ENCODE data around the gene ZBED5.

The ZBED5 gene

DNA sequence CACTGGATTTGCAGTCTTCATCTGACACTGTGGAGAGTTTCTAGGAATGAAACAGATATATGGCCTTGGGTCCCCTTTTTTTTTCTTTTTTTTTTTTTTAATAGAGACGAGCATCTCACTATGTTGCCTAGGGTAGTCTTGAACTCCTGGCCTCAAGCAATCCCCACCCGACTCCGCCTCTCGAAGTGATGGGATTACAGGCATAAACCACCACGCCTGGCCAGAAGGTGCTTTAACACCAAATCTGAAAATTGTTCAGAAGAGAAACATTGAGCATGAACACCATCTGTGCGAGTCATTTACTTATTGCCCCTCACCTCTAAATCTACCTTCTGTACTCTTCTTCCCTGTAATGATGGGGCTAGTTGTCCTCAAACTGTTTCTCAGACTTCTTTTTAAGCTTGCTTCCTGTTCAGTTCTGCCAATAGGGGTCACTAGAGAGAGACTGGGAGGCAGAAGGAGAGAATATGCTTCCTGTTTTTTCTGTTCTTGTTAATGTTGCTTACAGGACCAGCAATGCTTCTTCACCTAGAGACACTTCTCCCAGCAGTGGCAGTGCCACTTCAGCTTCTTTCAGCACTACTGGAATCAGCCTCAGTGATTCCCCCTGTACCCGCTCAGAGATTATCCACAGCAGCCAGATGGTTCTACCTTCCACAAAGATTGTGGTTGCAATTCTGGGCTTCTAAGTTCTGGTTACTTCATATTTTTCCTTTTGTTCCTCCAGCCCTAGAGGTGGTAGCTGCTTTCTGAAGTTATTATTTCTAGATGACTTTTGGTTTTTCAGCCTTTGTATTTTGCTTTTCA is 20.8 kb upstream of the ZBED5 start:
- peak; percentile 68 for DNase-seq

DNA sequence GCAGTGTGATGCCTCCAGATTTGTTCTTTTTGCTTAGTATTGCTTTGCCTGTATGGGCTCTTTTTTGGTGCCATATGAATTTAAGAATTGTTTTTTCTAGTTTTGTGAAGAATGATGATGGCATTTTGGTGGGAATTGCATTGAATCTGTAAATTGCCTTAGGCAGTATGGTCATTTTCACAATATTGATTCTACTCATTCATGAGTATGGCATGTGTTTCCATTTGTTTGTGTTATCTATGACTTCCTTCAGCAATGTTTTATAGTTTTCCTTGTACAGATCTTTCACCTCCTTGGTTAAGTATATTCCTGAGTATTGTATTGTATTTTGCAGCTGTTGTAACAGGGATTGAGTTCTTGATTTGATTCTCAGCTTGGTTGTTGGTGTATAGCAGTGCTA is 18.3 kb upstream of the ZBED5 start:
- no peak for DNase-seq

DNA sequence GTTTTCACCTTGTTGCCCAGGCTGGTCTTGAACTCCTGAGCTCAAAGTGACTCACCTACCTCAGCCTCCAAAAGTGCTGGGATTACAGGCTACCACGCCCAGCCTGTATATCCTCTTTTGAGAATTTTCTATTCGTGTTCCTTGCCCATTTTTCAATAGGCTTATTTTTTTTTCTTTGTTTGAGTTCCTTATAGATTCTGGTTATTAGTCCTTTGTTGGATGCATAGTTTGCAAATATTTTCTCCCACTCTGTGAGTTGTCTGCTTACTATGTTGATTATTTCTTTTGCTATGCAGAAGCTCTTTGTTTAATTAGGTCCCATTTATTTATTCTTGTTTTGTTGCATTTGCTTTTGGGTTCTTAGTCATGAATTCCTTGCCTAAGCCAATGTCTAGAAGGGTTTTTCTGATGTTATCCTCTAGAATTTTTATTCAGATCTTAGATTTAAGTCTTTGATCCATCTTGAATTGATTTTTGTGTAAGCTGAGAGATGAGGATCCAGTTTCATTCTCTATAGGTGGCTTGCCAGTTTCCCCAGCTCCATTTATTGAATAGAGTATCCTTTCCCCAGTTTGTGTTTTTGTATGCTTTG is 17.7 kb upstream of the ZBED5 start:
- DNase-seq: no peak

DNA sequence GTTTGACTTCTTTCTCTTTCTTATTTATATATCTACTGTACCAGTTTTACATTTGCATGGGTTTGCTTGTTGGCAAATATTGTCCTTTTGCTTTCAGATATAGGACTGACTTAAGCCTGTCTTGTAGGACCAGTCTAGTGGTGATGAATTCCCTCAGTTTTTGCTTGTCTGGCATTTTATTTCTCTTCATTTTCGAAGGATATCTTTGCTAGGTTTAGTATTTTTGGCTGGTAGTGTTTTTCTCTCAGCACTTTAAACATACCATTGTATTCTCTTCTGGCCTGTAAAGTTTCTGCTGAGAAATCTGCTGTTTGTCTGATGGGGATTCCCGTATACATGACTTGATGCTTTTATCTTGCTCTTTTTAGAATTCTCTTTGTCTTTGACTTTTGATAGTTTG is 14.2 kb upstream of the ZBED5 start:
- no peak for DNase-seq

DNA sequence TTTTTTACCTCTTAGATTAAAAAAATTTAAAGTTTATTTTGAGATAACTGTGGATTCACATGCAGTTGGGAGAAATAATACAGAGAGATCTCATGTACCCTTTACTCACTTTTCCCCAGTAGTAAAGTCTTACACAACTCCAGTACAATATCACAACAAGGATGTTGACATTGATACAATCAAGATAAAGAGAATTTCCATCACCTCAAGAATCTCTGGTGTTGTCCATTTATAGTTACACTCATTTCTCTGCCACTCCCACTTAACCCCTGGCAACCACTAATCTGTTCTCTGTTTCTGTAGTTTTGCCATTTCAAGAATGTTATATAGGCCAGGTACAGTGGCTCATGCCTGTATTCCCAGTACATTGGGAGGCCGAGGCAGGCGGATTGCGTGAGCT is 10.5 kb upstream of the ZBED5 start:
- no peak for DNase-seq

DNA sequence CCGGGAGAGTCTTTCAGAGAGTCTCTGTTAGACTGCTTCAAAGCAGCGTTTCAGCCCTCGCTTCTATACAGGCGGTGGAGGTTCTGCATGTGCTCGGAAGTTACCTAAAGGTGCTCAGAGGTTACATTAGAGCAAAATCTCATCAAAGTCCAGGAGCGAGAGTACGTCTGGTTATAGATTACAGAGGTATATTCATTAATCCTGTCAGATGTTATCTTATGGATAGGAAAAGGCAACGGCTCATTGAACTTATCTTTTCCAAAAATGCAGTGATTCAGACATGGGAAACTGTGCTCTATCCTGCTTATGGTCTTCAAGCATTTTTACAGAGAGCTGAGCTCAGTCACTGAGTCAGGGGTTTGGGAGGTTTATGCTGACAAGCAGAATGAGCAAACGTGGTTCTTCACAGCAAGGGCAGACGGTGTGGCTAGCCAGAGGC is 9.1 kb upstream of the ZBED5 start:
- DNase-seq: peak; percentile 74

DNA sequence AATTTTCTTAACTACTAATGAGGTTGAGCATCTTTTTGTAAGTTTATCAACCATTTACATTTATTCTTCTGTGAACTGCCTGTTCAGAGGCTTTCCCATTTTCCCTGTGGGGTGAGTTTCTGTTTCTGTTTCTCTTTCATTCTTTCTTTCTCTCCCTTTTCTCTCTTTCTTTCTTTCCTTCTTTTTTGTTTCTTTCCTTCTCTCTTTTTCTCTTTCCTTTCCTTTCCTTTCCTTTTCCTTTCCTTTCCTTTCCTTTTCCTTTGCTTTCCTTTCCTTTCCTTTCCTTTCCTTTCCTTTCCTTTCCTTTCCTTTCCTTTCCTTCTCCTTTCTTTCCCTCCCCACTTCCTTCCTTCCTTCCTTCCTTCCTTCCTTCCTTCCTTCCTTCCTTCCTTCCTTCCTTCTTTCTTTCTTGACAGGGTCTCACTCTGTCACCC is 8.0 kb upstream of the ZBED5 start:
- DNase-seq: no peak

DNA sequence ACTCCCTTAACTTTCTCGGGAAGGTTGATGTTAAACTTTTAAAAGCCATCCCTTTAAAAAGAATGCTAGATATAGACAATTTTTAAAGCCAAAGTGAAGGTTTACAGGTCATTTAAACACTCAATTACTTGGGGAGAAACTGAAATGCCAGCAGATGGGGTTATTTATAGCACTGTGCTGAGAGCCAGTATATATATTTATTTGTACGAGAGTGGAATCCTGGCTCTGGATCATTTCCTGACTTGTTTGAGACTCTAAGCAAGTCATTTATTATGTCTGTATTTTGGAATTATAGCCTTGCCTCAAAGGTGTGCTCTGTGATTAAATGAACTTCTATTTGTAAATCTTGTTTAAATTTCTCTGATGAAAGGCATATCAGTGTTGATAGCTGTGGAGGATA is 6.8 kb upstream of the ZBED5 start:
- DNase-seq: no peak

DNA sequence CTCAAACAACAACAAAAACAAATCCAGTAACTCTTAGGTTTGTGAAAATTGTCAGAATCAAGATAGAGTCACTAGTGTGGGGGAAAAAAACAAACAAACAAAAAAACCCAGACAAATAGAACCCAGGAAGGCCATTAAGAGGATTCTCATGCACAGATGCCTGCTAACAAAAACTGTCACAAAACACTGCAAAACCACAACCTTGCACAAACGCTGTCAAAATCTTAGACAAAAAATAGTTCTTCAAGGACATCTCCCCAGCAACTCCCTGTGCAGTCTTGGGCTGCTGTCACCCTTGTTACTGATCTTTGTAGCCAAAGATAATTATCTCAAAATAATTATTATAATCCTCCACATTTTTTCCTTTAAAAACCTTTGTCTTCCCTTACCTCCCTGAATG is 4.6 kb upstream of the ZBED5 start:
- no peak for DNase-seq

DNA sequence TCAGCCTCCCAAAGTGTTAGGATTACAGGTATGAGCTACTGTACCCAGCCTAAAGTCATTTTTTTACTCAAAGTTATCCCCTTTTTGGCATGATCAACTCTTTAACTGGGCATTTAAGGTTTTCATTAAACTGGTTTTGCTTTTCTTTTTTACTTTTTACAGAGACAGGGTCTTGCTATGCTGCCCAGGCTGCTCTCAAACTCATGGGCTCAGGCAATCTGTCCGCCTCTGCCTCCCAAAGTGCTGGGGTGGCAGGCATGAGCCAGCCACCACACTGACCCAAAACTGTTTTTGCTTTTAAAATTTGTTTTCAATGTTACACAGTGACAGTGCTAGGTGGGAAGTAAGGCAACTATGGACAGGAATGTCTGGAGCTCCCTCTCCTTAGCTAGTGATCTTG is 3.9 kb upstream of the ZBED5 start:
- DNase-seq: no peak

DNA sequence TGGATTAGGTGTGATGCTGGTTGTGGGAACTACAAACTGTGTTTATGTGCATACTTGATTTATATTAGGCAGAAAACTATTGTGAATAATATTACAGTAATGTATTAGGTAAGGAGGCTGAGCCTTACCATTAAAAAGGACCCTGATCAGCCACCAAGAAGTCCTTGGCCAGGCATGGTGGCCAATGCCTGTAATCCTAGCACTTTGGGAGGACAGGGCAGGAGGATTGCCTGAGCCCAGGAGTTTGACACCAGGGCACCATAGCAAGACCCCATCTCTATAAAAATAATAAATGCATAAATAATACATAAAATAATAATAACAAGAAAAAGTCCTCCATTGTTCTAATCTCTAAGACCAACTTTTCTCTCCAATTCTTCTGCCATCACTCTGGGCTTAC is 3.2 kb upstream of the ZBED5 start:
- DNase-seq: no peak

DNA sequence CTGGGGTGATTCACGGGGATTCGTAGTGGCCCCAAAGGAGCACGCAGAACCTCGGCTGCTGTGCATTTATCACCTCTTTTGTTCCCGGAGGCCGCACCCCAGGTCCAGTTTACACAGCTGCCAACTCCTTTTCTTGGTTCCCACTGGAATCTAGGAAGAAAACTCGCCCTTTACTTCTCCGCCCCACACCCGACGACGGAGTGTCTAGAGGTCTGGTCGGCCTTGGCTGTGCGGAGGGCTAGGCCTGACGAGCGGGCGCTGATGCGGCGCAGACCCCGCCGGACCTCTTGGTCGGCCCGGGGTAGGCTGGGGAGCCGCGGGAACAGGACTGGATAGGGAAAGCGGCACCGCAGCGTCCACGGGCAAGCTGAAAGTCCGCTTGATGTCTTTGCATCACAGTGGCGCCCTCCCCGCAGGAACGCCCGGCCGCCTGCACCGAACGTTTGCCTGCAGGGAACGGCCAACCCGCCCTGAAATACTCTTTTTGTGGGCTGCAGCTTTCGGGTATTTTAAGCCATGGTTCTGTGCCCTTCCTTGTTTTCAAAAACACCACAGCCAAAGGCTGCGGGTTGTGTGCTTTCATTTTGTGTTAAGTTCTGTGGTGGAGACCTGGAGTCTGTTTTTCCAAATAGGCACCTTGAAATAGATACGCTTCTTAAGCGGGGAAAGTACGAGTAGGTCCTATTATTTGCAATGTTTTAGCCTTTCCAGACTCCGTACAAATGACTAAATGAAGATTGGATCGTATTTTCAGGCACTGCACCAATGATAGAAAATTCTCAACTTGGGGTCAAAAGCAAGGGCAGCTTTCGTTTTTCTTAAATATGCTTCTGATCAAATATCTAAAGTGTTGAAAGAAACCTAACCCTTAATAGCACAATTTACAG is 829 bp upstream of the ZBED5 start:
- no peak for DNase-seq

DNA sequence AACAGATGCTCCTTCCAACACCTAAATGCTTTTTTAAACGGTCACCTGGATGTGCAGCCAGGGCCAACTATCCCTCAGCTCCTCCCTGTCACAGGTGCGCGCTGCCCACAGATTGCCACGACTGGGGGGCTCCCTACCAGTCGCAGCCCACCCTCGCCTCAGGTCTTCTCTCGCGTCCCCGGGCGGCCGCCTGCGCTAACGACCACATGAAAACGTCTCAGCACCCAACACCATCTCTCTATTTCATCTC is 469 bp downstream of the ZBED5 start:
- DNase-seq: no peak

DNA sequence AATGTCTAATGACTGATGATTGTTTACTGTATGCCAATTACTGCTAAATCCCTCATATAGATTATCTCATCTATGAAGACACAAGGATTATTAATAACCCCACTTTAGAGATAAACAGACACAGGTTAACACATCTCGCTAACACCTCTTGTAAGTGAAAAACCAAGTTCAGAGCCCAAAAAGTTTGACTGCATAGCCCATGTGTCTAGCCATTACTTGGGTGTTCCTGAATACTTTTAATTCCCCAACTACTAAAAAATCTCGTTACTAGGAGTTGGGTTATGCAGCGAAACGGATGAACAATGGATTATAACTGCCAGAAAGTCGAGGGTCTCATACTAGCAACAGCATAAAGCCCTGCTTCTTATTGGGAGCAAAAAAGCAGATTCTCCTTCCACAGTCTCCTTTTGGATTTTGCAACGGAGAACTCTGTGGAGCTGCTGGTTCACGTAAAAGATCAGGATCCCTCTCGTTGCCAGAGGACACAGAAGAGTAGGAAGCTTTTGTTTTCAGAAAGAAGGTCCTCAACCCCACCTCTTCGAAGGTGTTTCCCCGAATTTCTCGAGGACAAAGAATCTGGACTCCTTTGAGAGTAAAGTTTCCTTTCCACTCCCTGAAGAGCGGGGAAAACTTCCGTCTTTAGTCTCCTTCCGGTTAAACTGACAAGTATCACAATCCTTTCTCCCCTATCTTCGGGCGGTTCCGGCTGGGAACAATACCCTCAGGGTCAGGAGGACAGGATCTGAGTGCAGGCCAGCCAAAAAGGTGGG is 979 bp downstream of the ZBED5 start:
- DNase-seq: peak; percentile 31

DNA sequence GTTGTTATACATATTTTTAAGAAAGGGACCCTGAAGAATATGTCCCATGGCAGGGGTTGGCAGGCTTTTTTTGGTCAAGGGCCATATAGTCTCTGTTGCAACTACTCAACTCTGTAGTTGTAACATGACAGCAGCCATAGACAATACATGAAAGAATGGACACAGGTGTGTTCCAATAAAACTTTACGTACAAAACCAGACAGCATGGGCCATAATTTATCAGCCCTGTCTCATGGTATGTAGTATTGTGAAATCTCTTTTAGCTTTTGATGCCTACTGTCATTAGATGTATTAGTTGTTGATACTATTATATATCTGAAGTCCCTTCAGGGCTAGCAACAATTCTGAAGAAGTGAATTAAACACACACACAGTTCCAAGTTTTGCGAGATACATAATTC is 2.6 kb downstream of the ZBED5 start:
- DNase-seq: no peak

DNA sequence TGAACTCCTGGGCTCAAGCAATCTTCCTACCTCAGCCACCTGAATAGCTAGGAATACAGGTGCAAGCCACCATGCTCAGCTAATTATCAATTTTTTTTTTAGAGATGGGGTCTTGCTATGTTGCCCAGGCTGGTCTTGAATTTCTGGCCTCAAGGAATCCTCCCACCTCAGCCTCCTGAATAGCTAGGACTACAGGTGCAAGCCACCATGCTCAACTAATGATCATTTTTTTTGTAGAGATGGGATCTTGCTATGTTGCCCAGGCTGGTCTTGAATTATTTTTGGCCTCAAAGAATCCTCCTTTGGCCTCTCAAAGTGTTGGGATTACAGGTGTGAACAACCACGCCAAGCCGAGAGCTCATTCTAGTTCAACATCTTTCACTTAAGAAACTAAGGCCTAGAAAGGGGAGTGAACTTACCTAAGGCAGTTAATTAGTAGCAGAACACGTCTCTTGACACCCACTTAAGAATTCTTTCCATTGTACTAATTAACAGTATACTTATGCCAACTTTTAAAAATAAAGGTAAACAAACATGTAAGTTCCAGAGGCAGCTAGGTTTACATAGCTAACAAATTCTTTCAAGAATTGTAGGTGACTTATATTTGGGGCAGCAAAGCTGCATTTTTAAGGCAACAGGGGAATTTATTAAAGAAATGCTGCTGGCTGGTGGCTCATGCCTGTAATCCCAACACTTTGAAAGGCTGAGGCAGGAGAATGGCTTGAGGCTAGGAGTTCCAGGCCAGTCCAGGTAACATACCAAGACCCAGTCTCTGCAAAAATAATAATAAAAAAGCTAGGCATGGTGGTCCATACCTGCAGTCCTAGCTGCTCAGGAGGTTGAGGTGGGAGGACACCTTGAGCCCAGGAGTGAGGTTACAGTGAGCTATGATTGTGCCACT is 9.6 kb downstream of the ZBED5 start:
- DNase-seq: no peak

DNA sequence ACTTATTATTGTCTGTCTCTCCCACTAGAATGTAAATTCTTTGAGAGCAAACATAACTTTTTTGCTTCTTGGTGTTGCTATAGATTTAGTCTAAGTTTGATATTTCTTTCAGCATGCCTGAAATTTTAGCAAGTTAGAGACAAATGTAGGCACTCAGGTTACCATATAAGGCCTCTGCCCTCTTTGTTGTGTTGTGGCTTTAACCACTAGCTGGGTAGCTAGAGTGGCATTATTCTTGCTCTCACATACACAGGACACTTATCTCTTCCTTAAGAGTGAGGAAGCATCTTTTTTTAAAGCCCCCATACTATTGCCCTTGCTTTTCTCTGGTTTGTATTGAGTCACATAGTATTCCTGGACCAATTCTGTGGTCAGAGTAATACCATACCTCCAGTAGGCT is 11.2 kb downstream of the ZBED5 start:
- no peak for DNase-seq

DNA sequence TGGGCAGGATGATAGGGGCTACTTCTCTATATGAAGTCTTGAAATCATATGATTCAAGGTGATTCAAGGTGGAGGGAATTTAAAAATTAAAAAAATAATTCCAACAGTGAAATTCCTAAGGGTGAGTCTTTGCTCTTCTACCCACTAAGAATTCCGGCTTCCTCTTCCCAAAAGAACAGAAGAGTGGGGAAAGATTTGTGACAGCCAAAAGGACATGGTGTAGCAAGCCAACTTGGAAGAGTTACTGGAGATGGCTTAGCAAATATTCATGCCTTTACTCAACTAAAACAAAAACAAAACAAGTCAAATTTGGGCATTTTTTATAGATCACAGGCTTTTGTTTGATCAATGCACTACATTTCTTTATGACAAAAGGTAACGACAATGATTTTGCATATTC is 12.3 kb downstream of the ZBED5 start:
- DNase-seq: no peak

DNA sequence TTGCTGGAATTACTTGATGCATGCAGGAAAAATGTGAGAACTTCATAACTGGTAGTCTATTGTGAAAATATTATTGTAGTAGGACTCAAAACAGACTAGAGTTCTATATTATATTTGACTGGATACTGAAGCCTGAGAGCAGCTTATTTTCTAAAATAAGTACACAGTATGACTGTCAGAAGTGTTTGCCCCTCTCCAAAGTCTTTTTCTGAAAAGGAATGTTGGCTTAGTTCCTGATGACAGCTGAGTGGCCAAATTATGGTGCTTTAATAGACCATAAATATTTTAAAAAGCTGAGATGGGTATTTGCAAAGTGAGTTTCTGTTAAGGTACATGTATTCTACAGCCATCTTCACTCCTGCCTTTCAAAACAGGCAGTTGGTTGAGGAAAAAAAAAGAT is 13.1 kb downstream of the ZBED5 start:
- peak; percentile 13 for DNase-seq

DNA sequence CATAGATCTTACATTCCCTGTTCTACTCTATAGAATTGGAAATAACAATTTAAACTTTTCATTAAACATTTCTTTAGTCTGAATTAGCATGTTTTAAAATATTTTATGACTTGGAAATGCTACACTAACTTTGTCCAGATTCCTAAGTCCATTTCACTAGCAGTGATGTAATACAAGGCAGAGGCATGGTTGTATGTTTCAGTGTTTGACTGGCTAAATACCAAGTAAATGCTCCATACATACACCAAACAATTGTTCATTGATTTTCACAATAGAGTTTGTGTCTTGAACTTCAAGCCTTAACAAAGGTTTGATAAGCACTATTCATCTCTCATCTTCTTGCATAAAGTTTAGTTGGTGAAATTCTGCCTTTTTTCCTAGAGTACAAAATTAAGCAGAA is 13.5 kb downstream of the ZBED5 start:
- DNase-seq: peak; percentile 18

DNA sequence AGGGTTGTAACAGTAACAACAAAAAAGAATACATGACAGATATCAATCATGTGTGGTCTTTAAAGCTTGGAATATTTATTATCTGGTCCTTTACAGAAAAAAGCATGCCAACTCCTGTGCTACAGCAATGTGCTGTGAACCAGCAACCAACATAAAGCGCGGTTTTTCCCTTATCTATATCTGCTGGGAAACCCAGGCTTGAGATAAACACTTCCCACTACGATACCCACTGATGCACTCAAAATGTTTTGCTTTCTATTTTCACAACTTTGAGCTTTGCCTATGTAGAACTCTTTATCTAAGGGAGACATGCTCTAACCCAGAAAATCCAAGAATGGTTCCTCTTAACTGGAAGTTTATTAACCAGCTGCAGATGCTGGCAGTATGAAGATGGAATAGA is 19.0 kb downstream of the ZBED5 start:
- no peak for DNase-seq

DNA sequence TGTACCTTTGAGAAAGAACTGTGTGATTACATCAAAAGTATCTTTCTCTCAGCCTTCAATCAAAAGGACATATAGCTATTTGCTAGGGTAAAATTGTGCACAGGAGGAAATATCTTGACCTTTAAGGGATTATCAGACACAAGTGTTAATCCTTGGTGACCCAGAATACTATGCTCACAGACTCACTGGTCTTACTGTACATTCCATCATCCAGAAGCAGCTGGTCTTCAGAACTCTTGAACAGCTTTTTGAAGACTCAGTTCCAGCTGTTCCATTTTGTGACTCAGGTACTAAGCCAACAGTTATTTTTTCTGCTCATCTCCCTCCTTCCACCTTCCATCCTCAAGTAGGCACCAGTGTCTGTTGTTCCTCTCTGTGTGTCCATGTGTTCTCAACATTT is 19.8 kb downstream of the ZBED5 start:
- no peak for DNase-seq

All from fibroblast of skin of abdomen (primary cell).